Frontal cortex (tissue), 4 donors: Measurements from ENCODE around the gene STK32B. TPM values are rescaled to one million over a fixed set of nuclear protein-coding genes. Genes with fewer than 3 reads are reported as not detected.

Source experiments
- DNase-seq, 2 donors: peaks; one replicate each; pipeline ENCODE4 v3.0.0; 2012; ENCODE audit warnings: low spot score in 2 of 2
- FAIRE-seq: peaks from 2 replicates; lab custom pipeline; 2012; peaks lifted over from hg19 to GRCh38; lab: Jason Lieb, UNC
- total RNA-seq: library from RNA; depleted of rRNA; stranded (reverse); fragments of >200 nt; gene quantifications from one replicate; pipeline ENCODE4 v1.2.3, GENCODE V29; 2014
- donor health status: control.
- donor health status: control.
- donor health status: control.

Gene STK32B
- total RNA-seq, 1 donor from 2014 or later = 57.5 TPM

DNA sequence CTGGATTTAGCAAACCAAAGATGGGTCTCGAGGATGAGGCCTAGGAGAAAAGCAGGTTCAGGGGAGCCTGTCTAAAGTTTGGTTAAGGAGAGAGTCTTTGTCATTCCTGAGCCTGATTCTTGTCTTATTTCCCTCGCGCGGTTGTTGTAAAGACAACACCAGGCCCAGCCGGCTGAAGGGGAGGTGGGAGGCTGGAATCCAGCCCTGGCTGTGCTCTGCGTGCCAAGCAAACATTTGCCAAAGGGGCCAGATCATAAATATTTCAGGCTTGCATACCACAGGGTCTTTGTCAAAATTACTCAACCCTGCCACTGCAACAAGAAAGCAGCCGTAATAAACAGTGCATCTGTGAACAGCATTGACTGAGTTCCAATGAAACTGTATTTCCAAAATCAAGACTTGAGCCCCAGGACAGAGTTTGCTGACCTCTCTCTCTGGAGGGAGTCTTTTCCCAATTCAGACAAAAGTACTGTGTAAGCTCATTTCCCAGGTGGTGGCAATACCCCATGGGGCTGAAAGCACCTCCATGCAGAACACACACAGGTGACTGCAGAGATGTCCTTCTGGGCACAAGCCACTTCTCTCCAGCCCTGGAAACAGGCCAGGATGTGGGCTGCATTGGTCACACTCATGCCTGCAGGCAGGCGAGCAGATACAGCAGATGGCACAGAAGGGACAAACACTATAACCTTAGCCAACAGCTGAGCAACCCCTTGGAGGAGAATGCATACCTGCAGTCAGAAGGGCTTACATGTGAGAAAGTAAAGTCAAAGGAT, 320.3 kb downstream of the STK32B start:
- DNase-seq = no peak
- no peak for FAIRE-seq

DNA sequence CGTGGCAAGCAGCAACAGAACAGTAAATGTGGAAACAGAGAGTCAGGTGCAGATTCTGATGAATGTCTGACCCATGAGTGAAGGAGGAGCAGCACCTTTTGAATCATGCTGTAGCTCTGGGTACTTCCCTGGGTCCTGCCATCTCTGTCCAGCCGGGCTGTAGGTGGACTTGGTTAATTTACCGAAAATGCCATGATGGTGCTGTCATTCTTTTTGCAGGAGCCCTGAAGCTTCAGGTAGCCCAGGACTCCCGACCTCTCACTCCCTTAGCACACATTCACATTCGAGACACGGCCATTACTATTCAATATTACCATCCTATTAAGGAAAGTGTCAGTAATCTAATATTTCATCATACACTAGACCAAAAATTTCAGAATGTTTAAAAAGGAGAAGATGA, 320.9 kb downstream of the STK32B start:
- FAIRE-seq (no peak), DNase-seq (no peak)

DNA sequence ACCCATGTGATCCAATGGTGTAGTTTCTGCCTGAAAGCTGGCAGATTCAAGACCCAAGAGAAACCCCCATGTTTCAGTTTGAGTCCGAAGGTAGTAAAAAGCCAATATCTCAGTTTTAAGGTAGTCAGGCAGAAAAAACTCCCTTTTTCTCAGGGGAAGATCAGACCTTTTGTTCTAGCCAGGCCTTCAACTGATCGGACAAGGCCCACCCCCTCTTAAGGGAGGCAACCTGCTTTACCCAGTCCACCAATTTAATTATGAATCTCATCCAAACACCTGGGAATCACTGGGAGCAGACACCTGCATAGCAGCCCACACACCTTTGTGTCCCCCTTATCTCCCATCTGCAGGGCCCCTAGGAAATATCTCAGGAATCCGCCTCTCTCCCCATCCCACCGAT, 322.0 kb downstream of the STK32B start:
- no peak for FAIRE-seq

DNA sequence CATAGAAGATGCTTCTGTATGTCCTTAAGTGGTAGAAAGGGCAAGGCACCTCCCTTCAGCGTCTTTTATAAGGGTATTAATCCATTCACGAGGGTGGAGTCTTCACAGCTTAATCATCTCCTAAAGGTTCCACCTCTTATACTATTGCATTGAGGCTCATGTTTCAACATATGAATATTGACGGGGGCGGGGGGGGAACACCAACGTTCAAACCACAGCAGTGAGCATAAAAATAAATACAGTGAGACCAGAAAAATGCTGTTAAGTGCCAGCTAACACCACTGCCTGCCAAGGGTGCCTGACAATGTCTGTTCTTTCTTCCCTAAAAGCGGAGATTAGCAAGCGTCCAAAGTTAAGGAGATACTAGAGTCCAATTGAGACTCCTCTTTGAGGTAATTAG, 323.3 kb downstream of the STK32B start:
- DNase-seq (no peak), FAIRE-seq (no peak)

More for the DNA sequence above, 322.0 kb downstream of the STK32B start:
- no peak for DNase-seq

DNA sequence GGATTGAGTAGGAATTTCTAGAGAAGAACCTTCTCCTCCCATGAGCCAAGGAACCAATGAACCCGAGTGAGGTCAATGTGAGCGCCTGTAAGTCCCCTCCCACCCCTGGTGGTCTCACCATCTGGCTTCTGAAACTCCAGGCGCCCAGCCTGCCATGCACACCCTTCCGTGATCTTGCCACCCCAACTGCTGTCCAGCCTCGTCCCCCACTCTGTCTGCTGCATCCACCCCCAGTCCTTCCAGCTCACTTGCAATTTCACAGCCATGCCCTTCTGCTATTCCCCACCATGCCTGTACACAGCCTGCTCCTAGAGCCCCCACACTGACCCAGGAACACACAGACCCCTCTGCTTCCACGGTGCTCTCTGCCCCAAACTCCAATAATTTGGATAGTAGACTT, 323.7 kb downstream of the STK32B start:
- FAIRE-seq (no peak), DNase-seq (no peak)

DNA sequence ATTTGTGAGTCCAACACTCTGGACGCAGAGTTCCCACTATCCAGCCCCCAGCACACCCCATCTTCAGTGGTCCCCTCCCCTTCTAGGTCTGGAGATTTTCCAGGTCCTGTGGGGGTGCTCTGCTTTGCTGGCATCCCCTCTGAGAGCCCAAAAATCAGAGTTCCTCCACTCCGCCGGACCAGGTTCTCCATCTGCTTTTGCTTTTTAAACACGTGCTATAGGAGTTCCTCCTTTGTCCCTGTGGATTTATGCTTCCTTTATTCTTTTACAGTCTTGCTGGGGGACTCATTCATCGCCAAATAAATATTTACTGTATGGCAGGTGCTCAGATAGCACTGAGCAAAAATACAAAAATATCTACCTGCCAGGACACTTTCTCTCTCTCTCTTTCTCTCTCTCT, 324.7 kb downstream of the STK32B start:
- DNase-seq = no peak
- FAIRE-seq = no peak

DNA sequence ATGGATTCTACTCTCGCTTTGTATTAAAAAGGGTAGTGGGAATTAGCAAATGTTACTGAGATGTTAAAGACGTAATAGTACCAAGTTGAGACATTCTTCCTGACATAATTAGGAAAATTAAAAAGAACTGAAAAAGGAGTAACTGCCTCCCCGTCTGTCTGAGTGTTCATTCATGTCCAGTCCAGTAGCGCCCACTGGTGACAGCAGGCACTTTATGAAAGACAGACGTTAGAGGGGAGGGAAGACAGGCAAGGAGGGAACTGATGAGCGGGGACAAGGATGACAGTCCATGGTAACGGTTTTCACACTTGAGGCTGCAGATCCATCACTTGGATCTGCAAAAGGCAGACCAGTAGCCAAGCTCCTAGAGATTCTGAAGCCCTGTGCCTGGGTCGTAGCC, 326.7 kb downstream of the STK32B start:
- FAIRE-seq (no peak), DNase-seq (no peak)

DNA sequence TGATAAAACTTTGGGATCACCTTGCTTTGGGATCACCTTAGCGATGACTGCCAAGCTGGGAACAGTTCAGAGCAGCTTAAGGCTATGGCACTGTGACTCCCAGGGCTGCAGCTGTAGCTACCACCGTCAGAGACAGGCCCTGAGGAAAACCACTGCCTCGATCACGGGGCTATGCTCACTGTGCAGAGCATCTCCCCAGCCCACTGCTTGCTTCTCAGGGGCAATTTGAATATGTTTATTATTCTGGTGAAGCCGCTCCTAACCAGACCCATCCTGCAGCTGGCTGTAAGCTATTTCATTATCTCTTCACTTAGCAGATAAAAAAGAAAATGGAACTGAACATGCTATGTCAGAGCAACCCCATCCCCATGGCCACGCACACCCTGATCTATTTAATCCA, 328.6 kb downstream of the STK32B start:
- no peak for FAIRE-seq

DNA sequence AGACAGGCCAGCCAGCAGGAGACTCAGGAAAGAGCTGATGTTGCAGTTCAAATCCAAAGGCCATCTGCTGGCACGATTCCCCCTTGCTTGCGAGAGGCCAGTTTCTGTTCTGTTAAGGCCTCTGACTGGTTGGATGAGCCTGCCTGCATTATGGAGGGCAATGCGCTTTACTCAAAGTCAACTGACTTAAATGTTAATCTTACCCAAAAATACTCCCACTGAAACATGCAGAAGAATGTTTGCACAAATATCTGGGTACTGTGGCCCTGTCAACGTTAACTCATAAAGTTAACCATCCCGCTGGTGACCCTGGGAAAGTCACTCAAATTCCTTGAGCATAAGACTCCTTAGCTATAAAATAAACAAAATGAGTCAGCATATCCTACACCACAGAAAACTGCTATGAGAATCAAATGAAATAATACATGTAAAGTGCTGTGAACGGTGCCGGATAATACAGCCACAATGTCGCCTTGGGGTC, 330.7 kb downstream of the STK32B start:
- DNase-seq (no peak), FAIRE-seq (no peak)

More for the DNA sequence above, 328.6 kb downstream of the STK32B start:
- DNase-seq = no peak

DNA sequence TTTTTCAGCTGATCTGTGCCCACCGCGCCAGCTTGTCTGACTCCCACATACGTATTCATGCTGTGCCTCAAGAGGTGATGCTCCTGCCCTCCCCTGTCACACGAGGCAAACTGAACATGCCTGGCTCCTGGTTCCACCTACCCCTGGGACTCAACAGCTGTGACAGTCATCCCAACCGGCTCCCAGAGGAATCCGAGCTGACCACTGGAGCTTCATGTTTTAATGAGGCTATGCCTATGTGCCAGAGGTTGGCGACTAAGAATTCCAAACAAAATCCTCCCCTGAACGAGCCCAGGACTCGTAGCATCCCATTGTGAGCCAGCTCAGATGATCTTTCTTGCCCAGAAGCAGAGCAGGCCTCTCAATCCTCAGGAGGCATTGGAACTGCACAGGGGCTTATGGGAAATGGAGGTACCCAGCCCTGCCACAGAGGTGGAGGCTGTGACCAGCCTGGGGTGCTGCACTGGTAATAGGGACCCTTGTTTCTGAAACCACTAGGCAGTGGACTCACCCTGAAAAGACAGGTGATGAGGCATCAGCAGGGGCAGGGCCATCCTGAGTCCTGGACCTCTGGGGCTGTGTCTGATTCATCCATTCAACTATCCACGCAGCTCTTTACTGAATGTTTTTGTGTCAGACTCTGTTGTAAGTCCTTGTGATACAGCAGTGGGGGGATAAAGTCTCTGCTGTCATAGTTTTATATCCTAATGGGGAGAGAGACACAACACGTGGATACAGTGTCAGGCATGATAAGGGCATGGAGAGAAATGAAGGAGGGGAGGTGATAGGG, 332.1 kb downstream of the STK32B start:
- FAIRE-seq (no peak), DNase-seq (no peak)

DNA sequence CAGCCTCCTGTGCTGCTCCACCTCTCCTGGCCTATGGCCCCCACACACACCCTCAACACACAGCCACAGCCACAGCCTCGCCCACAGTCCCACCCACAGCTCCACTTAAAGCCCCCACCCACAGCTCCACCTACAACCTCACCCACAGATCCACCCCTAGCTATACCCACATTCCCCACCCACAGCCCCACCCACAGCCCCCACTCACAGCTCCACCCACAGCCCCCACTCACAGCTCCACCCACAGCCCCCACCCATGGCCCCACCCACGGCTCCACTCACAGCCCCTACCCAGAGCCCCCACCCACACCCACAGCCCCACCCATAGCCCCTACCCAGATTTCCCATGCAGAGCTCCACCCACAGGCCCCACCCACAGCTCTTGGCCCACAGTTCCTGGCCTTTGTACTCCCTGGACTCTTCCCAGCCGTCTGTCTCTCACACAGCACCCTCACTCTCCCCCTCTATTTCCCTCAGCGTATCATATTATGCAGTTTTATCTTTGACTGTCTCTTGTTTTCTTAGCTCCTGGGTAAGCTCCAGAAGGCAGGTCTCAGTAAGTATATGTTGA, 334.5 kb downstream of the STK32B start:
- DNase-seq = no peak
- no peak for FAIRE-seq

DNA sequence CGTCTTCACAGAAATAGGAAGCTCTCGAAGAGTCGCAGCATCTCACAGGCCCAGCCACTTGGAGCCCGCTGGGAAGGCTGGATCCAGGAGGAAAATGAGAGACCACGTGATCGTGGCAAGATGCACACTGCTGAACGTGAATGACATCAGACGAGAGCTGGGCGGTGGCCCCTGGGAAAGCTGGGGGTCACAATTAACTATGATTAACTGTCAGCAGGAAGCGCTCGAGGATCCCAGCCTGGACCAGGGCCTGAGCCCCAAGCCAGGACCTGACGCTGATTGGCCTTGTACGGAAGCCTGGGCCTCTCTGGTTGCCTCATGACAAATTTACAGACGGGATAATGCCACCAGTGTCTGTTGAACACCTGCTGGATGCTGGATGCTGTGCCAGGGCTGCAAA, 335.6 kb downstream of the STK32B start:
- FAIRE-seq = no peak

DNA sequence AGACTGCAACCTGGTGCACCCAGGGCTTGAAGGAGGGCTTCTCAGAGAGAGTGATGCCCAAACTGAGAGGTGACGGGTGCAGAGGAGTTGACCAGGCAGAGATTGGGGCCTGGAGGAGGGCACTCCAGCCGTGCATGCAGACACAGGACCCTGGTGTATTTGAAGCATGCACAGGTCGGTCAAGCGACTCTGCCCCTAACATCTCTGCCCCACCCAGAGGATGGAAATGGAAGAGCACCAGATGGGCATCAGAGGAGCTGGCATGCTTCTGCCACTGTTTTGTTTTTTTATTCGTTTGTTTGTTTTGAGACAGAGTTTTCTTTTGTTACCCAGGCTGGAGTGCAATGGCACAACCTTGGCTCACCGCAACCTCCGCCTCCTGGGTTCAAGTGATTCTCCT, 336.2 kb downstream of the STK32B start:
- DNase-seq = no peak

More for the DNA sequence above, 335.6 kb downstream of the STK32B start:
- DNase-seq = no peak

DNA sequence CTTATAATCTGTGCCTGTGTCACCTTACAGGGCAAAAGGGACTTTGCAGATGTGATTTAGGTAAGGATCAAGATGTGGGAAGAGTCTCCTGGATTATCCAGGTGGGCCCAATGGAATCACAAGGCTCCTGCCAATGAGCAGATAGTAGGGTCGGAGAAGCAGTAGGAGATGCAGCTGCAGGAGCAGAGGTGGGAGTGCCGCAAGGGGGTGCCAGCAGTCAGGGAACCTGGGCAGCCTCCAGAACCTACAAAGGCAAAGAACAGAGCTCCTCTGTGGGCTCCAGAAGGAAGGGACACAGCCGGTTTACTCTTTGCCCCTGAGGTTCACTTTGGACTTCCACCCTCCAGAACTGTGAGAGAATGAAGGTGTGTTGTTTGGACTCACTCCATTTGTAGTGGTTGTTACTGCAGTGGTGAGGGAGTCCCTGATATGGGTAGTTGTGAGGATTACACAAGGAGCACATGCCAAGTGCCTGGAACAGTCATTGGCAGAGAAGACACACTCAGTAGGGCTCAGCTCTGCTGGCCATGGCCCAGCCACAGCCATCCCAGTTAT, 338.6 kb downstream of the STK32B start:
- DNase-seq (no peak), FAIRE-seq (no peak)

More for the DNA sequence above, 336.2 kb downstream of the STK32B start:
- FAIRE-seq = no peak

DNA sequence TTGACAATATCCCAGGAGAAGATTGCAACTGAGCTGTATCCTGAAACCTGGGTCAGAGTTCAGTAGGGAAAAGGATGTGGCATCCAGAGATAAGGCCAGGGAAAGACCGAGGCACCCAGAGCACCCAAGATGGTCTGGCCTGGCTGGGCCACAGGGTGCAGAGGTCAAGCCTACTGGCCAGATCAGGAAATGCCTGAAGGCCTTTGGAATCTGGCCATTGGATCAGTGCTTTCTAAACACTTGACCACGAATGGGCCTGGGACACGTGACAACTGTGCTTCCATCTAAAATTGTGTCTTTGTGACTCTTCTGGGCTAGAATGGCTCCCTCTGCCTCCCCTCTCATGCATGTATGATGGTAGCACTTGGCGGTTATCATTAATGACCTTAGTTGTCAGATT, 340.2 kb downstream of the STK32B start:
- FAIRE-seq (no peak), DNase-seq (no peak)

DNA sequence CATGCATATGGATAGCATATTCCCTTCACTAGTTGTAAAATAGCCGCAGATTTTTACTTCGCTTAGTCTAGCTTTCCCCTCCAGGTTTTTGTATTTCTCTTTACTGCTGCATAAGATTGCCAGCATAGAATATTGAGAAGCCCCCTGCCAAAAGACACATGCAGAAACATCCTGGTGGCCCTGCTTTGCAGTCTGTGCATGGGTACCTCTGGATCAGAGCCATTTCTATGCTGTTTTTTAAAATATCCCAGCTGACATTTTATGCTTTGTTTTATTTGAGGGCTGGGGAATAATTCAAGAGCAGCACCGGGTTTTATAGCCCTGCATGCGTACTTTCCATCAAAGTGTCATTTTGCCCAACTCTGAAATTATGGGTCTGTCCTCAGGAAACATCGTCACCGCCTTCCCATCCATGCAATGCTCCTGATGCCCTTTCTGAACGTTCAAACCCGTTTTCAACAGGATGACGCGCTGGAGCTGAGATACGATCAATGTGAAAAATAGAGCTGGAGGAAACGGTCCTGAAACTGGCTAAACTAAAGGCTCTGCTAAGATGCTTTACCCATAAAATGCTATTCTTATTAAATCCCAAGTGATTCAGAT, 342.7 kb downstream of the STK32B start:
- DNase-seq (no peak), FAIRE-seq (no peak)

DNA sequence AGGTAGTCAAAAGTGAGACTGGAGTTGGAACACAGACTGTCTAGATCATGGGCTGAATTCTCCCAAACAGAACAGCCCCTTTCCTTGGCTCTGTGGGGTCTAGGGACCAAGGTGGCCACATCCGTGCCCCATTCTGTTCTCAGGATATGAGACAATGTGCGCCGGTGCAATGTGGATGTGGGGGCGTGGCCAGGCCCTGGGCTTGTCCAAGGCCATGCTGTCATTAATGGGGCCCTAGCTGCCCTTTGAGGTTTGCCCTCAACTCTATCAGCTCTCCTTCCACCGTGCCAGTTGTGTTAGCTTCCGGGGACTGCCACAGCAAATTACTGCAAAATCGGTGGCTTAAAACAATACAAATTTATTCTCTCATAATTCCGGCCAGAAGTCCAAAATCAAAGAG, 344.5 kb downstream of the STK32B start:
- DNase-seq (no peak), FAIRE-seq (no peak)

DNA sequence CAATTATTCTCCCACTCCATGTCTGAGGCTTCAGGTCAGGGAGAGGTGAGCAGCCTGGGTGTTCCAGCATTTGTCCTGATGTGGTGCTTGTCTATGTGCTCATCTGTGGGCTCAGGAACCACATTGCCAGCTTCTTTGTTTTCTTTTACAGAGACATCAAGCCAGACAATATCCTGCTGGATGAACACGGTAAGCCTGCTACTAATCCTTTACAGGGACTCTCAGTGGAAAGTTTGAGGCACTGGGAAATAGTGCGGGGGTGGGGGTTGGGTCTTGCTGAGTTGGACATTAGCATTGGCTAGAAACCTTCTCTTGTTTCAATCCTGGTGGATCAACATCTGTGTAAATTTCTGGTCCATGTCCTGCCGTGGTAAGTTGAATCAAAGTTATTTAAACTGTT, 346.8 kb downstream of the STK32B start:
- no peak for DNase-seq
- no peak for FAIRE-seq

DNA sequence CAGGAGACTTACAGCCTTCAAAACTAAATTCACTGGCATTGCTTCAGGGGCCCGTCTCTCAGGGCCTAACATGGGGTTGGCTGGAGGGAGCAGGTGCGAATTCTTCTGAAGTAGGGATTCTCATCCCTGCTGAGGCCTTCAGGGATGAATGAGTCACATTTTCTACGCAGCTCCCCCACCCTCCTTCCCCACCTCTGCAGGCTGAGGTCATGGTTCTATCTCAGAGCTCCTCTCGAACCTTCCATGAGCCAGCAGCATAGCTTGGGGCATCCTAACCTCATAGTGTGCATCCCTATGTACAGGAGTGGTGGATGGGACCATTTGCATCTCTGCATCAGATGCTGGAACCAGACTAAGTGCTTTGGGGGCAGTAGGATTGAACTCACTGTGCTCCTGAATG, 347.8 kb downstream of the STK32B start:
- no peak for FAIRE-seq
- no peak for DNase-seq

DNA sequence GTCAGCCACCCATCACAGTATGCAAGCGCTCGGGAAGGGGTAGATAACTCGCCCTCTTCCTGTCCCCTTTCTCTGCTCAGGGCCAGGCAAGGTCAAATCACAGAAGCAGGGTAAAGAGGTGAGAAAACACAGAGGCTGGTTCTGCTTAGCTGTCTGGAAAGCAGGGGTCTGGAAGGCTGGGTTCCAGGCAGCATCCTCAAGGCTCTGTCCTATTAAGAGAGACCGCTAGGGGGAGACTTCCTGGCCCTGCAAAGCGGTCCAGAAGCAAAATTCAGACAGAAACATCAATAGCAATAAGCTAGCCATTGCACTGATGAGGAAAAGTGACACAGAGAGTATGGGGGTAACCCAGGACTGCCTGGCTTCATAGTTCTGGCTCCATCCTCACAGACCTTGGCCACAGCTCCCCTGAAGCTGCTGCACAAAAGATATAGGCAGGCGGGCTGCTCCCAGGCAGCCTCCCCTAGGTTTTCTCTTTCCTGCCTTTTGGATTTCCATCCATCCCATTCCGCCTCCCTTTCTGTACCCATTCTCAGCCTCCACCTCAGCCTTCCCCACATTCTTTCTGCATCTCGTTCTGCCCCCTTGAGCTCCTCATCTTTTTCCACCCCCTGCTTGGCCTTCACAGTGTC, 348.6 kb downstream of the STK32B start:
- FAIRE-seq (no peak), DNase-seq (peak in 1 of 2 donors; percentile 29)
